Nephron (organoid): Measurements from ENCODE around the gene TMEM161B.

Source experiments
- H3K27ac Mint-ChIP-seq, 3 experiments: 2 replicates each; pipeline ENCODE4 v1.8.0; 2020; ENCODE audit warnings: mixed read lengths in 3 of 3, mild to moderate bottlenecking in 2 of 3, moderate library complexity in 1 of 3
- H3K27me3 Mint-ChIP-seq: 2 replicates; pipeline ENCODE4 v1.8.0; 2021; ENCODE audit warnings: low read depth, mild to moderate bottlenecking, moderate library complexity, mixed read lengths
- H3K36me3 Mint-ChIP-seq: 2 replicates; pipeline ENCODE4 v1.8.0; 2020; ENCODE audit warnings: low read depth, mixed read lengths
- H3K4me1 Mint-ChIP-seq: 2 replicates; pipeline ENCODE4 v1.8.0; 2020; ENCODE audit warnings: mixed read lengths
- H3K4me3 Mint-ChIP-seq, 3 experiments: 2 replicates each; pipeline ENCODE4 v1.8.0; 2020; ENCODE audit warnings: mild to moderate bottlenecking in 3 of 3, mixed read lengths in 3 of 3, moderate library complexity in 2 of 3
- H3K9me3 Mint-ChIP-seq: 2 replicates; pipeline ENCODE4 v1.8.0; 2020; ENCODE audit warnings: mixed read lengths
- TF ChIP-seq, protein P1 (sequence below), 3 experiments: fragments of 200-600 bp; sonication (generic); IDR thresholded peaks; one replicate each; pipeline ENCODE4 v1.5.0; 2021; ENCODE audit warnings: antibody characterized with exemption in 3 of 3; ENCODE audit not compliant: unreplicated experiment in 3 of 3

TMEM161B gene

GRCh38 chr5:88256872-88257271 lies 11.8 kb downstream of the TMEM161B start:
- Mint-ChIP-seq H3K4me3 (no peak overlapping the region), H3K36me3 (peaks cover 15% of the 10 kb centered on the region), H3K9me3 (peaks cover 6% of the 10 kb centered on the region), H3K27me3 (no peaks in the 10 kb centered on the region), H3K27ac (no peak overlapping the region), H3K4me1 (no peaks in the 10 kb centered on the region)
- TF ChIP-seq, protein P1, sequence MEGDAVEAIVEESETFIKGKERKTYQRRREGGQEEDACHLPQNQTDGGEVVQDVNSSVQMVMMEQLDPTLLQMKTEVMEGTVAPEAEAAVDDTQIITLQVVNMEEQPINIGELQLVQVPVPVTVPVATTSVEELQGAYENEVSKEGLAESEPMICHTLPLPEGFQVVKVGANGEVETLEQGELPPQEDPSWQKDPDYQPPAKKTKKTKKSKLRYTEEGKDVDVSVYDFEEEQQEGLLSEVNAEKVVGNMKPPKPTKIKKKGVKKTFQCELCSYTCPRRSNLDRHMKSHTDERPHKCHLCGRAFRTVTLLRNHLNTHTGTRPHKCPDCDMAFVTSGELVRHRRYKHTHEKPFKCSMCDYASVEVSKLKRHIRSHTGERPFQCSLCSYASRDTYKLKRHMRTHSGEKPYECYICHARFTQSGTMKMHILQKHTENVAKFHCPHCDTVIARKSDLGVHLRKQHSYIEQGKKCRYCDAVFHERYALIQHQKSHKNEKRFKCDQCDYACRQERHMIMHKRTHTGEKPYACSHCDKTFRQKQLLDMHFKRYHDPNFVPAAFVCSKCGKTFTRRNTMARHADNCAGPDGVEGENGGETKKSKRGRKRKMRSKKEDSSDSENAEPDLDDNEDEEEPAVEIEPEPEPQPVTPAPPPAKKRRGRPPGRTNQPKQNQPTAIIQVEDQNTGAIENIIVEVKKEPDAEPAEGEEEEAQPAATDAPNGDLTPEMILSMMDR (IDR thresholded peaks at IDR 0.05; ENCODE audit: unreplicated experiment in 3 of 3) = no peak

DNA sequence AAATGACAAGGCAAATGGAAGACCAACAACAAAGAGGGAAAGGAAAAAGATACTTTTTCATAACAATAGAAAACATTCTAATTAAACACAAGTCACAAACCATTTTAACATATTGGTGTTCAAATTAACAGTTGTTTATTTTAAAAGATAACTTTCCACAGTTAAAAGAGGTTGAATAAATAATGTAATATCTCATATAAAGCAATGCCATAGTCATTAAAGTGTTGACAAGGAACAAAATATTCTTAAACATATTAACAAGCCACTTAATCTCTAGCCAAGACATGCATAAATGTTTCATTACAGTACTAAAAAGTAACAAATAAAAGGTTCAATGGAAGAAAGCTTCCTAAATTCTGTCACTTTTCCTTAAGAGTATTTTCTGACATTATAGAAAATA lies 12.6 kb downstream of the TMEM161B start:
- TF ChIP-seq, protein P1 (IDR thresholded peaks at IDR 0.05; ENCODE audit: unreplicated experiment in 3 of 3) = no peak
- Mint-ChIP-seq H3K9me3 (no peaks in the 10 kb centered on the region), H3K27ac (no peak overlapping the region), H3K4me1 (no peaks in the 10 kb centered on the region), H3K27me3 (no peaks in the 10 kb centered on the region), H3K36me3 (peaks cover 7% of the 10 kb centered on the region), H3K4me3 (no peak overlapping the region)

GRCh38 chr5:88254320-88254719 lies 14.3 kb downstream of the TMEM161B start:
- TF ChIP-seq, protein P1 (IDR thresholded peaks at IDR 0.05; ENCODE audit: unreplicated experiment in 3 of 3) = no peak
- peaks cover 17% of the 10 kb centered on the region for H3K36me3 Mint-ChIP-seq
- no peaks in the 10 kb centered on the region for H3K27me3 Mint-ChIP-seq
- H3K27ac Mint-ChIP-seq = no peak overlapping the region
- H3K9me3 Mint-ChIP-seq = no peaks in the 10 kb centered on the region
- H3K4me1 Mint-ChIP-seq = no peaks in the 10 kb centered on the region
- H3K4me3 Mint-ChIP-seq = no peak overlapping the region

DNA sequence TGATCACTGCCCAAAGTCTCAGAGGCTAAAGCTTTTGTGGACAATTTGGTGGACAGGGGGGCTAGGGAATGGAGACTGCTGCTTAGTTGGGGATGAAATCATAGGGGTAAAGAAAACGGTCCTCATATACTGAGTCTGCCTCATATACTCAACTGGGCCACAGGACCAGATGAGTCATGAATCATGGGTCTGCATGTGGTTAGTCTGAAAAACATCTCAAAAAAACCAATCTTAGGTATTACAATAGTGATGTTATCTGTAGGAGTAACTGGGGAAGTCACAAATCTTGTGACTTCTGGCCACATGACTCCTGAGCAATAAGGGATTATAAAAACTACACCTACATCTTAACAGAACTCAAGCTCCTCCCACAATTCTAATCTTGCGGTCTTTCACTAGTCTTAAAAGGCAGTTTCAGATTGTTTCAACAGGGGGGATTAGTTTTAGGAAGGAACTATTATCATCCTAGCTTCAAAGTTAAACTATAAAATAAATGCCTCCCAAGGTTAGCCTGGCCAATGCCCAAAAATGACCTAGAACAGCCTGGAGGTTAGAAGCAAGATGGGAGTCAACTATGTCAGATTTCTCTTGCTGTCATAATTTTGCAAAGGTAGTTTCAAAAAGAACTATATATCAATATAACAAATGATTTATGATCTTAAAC lies 17.5 kb downstream of the TMEM161B start:
- no peaks in the 10 kb centered on the region for H3K4me1 Mint-ChIP-seq
- H3K27ac Mint-ChIP-seq = no peak overlapping the region
- H3K27me3 Mint-ChIP-seq = no peaks in the 10 kb centered on the region
- no peaks in the 10 kb centered on the region for H3K9me3 Mint-ChIP-seq
- TF ChIP-seq, protein P1 (IDR thresholded peaks at IDR 0.05; ENCODE audit: unreplicated experiment in 3 of 3) = no peak
- peaks cover 17% of the 10 kb centered on the region for H3K36me3 Mint-ChIP-seq
- H3K4me3 Mint-ChIP-seq = no peak overlapping the region

- no peaks in the 10 kb centered on the region for H3K9me3 Mint-ChIP-seq
- TF ChIP-seq, protein P1 (IDR thresholded peaks at IDR 0.05; ENCODE audit: unreplicated experiment in 3 of 3) = no peak
- no peaks in the 10 kb centered on the region for H3K27me3 Mint-ChIP-seq
- no peak overlapping the region for H3K27ac Mint-ChIP-seq
- peaks cover 14% of the 10 kb centered on the region for H3K36me3 Mint-ChIP-seq
- H3K4me3 Mint-ChIP-seq = no peak overlapping the region
- no peaks in the 10 kb centered on the region for H3K4me1 Mint-ChIP-seq
Measured at GRCh38 chr5:88250010-88250409, 18.6 kb downstream of the TMEM161B start.
